Fibroblast of lung (primary cell): ENCODE data around the gene ZNF14. TPM values are rescaled to one million over a fixed set of nuclear protein-coding genes. Genes with fewer than 3 reads are reported as not detected.
"Not testable (repeated sequence)": the region's sequence is repeated elsewhere in the genome, so short reads cannot be mapped to it uniquely, and the experiment has no call there.

Source experiments
- DNase-seq, 2 donors: peaks; one replicate each; pipeline versions ENCODE4 v3.0.0 to v3.0.0-alpha.2; 2010; ENCODE audit warnings: low read depth in 2 of 2
- H2AFZ ChIP-seq: 2 replicates; pipeline ENCODE4 v1.5.1; 2012; ENCODE audit warnings: low read length, control low read depth, inconsistent platforms
- H3K27ac ChIP-seq: 2 replicates; pipeline ENCODE4 v1.5.1; 2011; ENCODE audit warnings: low read length, control low read depth; ENCODE audit not compliant: insufficient read depth
- H3K27me3 ChIP-seq: 2 replicates; pipeline ENCODE4 v1.5.1; 2011; ENCODE audit warnings: mild to moderate bottlenecking, low read length; ENCODE audit not compliant: control insufficient read depth, insufficient read depth
- H3K36me3 ChIP-seq: 2 replicates; pipeline ENCODE4 v1.5.1; 2011; ENCODE audit warnings: low read length; ENCODE audit not compliant: control insufficient read depth, insufficient read depth
- H3K4me1 ChIP-seq: 2 replicates; pipeline ENCODE4 v1.5.1; 2011; ENCODE audit warnings: low read length; ENCODE audit not compliant: control insufficient read depth, insufficient read depth; ENCODE audit errors: extremely low read depth
- H3K4me2 ChIP-seq: 2 replicates; pipeline ENCODE4 v1.5.1; 2011; ENCODE audit warnings: low read length, control low read depth; ENCODE audit not compliant: insufficient read depth; ENCODE audit errors: extremely low read depth
- H3K4me3 ChIP-seq, 4 experiments: fragments of 200-600 bp in 1 of 4; sonication (generic) in 1 of 4; replicated peaks in 1 of 4; 2 replicates each; pipeline ENCODE4 v1.5.1; 2011 to 2016; ENCODE audit warnings: low read length in 4 of 4, low read depth in 3 of 4, mild to moderate bottlenecking in 3 of 4, control low read depth in 2 of 4, inconsistent platforms in 1 of 4, mixed read lengths in 1 of 4; ENCODE audit not compliant: insufficient read depth in 1 of 4; ENCODE audit errors: control extremely low read depth in 1 of 4
- H3K79me2 ChIP-seq: 2 replicates; pipeline ENCODE4 v1.5.1; 2012; ENCODE audit warnings: mild to moderate bottlenecking, low read length, inconsistent platforms; ENCODE audit not compliant: control insufficient read depth, insufficient read depth
- H3K9ac ChIP-seq: 2 replicates; pipeline ENCODE4 v1.5.1; 2011; ENCODE audit warnings: mild to moderate bottlenecking, low read length, control low read depth; ENCODE audit not compliant: insufficient read depth
- H3K9me3 ChIP-seq: 2 replicates; pipeline ENCODE4 v1.5.1; 2012; ENCODE audit warnings: low read depth, low read length; ENCODE audit not compliant: control insufficient read depth, insufficient read depth
- H4K20me1 ChIP-seq: 2 replicates; pipeline ENCODE4 v1.5.1; 2011; ENCODE audit warnings: low read length; ENCODE audit not compliant: control insufficient read depth, insufficient read depth; ENCODE audit errors: extremely low read depth
- EZH2 ChIP-seq: IDR thresholded peaks from 2 replicates; pipeline ENCODE4 v1.5.1; 2012; ENCODE audit warnings: low read length, control low read depth, mild to moderate bottlenecking; ENCODE audit errors: missing control alignments
- polyA minus RNA-seq: library from RNA; depleted of rRNA, polyadenylated mRNA; stranded (reverse); fragments of >200 nt; gene quantifications from 2 replicates; pipeline ENCODE4 v1.2.3, GENCODE V29; 2011; ENCODE audit warnings: low replicate concordance
- polyA plus RNA-seq, 2 donors: library from polyadenylated mRNA; depleted of rRNA in 1 of 2; stranded (reverse) in 1 of 2; unstranded in 1 of 2; fragments of >200 nt; gene quantifications; 2 replicates each; pipeline ENCODE4 v1.2.1, GENCODE V29; 2011 to 2012; ENCODE audit warnings: missing spikeins in 1 of 2
- total RNA-seq: library from RNA; depleted of rRNA; stranded (reverse); fragments of >200 nt; gene quantifications from 2 replicates; pipeline ENCODE4 v1.2.1, GENCODE V29; 2014
- TF ChIP-seq, protein P1 (sequence below), 2 donors: IDR thresholded peaks in 1 of 2; conservative IDR thresholded peaks in 1 of 2; 1 replicate in 1 of 2; 2 replicates in 1 of 2; pipeline ENCODE4 v1.5.1; 2011 to 2012; ENCODE audit warnings: low read length in 2 of 2, control low read depth in 1 of 2, inconsistent platforms in 1 of 2, low read depth in 1 of 2, mild to moderate bottlenecking in 1 of 2

The ZNF14 gene
- 6.2 and 7.9 TPM in 2 replicates for total RNA-seq
- 2.6 and 3.7 TPM in 2 replicates for polyA plus RNA-seq
- polyA plus RNA-seq (2012): 1.7 and 2.3 TPM in 2 replicates
- polyA minus RNA-seq: not detected in 2 replicates

- TF ChIP-seq EZH2: no peak
- TF ChIP-seq, protein P1, sequence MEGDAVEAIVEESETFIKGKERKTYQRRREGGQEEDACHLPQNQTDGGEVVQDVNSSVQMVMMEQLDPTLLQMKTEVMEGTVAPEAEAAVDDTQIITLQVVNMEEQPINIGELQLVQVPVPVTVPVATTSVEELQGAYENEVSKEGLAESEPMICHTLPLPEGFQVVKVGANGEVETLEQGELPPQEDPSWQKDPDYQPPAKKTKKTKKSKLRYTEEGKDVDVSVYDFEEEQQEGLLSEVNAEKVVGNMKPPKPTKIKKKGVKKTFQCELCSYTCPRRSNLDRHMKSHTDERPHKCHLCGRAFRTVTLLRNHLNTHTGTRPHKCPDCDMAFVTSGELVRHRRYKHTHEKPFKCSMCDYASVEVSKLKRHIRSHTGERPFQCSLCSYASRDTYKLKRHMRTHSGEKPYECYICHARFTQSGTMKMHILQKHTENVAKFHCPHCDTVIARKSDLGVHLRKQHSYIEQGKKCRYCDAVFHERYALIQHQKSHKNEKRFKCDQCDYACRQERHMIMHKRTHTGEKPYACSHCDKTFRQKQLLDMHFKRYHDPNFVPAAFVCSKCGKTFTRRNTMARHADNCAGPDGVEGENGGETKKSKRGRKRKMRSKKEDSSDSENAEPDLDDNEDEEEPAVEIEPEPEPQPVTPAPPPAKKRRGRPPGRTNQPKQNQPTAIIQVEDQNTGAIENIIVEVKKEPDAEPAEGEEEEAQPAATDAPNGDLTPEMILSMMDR (conservative IDR thresholded peaks at IDR 0.05 in 1 of 2, IDR thresholded peaks at IDR 0.05 in 1 of 2; ENCODE audit: low read depth in 1 of 2, low read length in 2 of 2): peak in 1 of 2 donors; percentile 34
- Histone ChIP-seq H3K9ac (peak within 1 kb of the TSS; percentile 83), H3K36me3 (no peaks in the 10 kb centered on the region), H3K4me2 (peak within 1 kb of the TSS; percentile 79), H2AFZ (peak within 1 kb of the TSS; percentile 100), H3K27ac (peak within 1 kb of the TSS; percentile 75), H3K79me2 (peaks cover 12% of the 10 kb centered on the region), H3K4me3 (peak within 1 kb of the TSS; percentile 92 to 99 (median 96)), H3K9me3 (no peaks in the 10 kb centered on the region), H3K4me1 (no peaks in the 10 kb centered on the region), H3K27me3 (no peaks in the 10 kb centered on the region), H4K20me1 (no peaks in the 10 kb centered on the region)
- DNase-seq: peak; percentile 90 to 93
Observed at GRCh38 chr19:19732579-19733501, at the start of gene ZNF14. TSS of gene ZNF14 (minus strand) at chr19:19733112. CDS start at chr19:19732958, 154 bp downstream.

DNA sequence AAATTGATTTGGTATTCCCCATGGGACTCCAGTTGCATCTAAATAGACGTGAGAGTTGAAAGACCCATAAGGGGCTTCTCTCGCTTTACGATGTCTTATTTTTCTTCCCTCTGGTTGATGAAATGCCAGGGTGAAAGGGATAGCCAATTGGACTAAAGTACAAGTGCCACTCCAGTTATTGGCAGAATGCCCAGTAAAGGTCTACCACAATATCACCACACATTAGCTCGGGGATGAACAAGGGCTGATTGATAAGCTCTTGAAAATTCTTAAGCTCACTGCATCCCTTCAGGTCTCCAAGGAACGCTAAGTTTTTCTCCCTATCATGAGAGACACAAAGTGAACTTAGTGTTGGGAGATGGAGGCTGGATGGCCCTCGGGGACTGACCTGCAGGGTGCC lies 48.9 kb upstream of the ZNF14 start:
- H3K9ac ChIP-seq, H4K20me1 ChIP-seq, H3K4me2 ChIP-seq, H3K79me2 ChIP-seq, H3K27ac ChIP-seq, H3K9me3 ChIP-seq, H3K27me3 ChIP-seq, H3K4me1 ChIP-seq, H3K36me3 ChIP-seq, H3K4me3 ChIP-seq, H2AFZ ChIP-seq: not testable (repeated sequence)
- DNase-seq: peak in 1 of 2 donors; percentile 30

DNA sequence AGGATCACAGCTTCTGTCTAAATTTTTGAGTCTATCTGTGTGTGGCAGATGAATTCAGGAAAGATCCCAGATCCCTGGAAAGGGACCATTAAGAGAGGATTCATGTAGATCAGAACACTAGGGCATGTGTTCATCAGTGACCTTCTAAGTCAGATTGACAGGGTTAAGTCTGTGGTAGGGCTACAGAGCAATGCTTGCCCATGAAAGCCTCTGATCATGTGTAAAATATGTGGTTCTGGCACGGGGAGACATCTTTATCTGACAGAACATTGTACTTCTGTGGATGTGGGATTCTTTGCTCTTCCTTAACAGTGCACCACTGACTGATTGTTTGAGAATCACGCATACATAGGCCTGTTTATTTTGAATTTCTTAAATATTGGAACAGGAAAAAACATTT lies 45.8 kb upstream of the ZNF14 start:
- peaks cover 3% of the 10 kb centered on the region for H3K79me2 ChIP-seq
- H3K27me3 ChIP-seq: no peaks in the 10 kb centered on the region
- peak in 1 of 2 donors; percentile 14 for DNase-seq
- no peak overlapping the region for H3K4me2 ChIP-seq
- no peak for TF ChIP-seq EZH2
- TF ChIP-seq, protein P1 (conservative IDR thresholded peaks at IDR 0.05 in 1 of 2, IDR thresholded peaks at IDR 0.05 in 1 of 2; ENCODE audit: low read depth in 1 of 2, low read length in 2 of 2): no peak
- no peaks in the 10 kb centered on the region for H4K20me1 ChIP-seq
- H3K9me3 ChIP-seq: no peaks in the 10 kb centered on the region
- H3K4me1 ChIP-seq: no peaks in the 10 kb centered on the region
- H3K27ac ChIP-seq: no peak overlapping the region
- H2AFZ ChIP-seq: no peak overlapping the region
- no peak overlapping the region for H3K9ac ChIP-seq
- H3K36me3 ChIP-seq: no peaks in the 10 kb centered on the region
- H3K4me3 ChIP-seq: no peak overlapping the region
